PC-3 (cell line): ENCODE data around the gene CCL21. TPM values are rescaled to one million over a fixed set of nuclear protein-coding genes. Genes with fewer than 3 reads are reported as not detected.

Experiments used
- ATAC-seq: fragments of 200-7000 bp; cut with Tn5 transposase; 2 replicates; pipeline ENCODE4 v1.9.1; 2020; ENCODE audit warnings: mild to moderate bottlenecking, moderate library complexity
- BruUV-seq: library from RNA; stranded (reverse); fragments of 400-500 nt; replicated peaks from 2 replicates; lab custom pipeline; 2021; lab: Mats Ljungman, UMichigan
- CTCF ChIA-PET: fragments of 300-600 bp; sonication (Branson Sonifier 250); formaldehyde crosslinking; loops from one replicate; lab custom pipeline; 2022; ENCODE audit warnings: antibody characterized with exemption; lab: Charles Lee
- POLR2A ChIA-PET: fragments of 300-600 bp; sonication (Branson Sonifier 250); formaldehyde crosslinking; loops from one replicate; lab custom pipeline; 2022; ENCODE audit warnings: antibody characterized with exemption; ENCODE audit not compliant: unreplicated experiment; lab: Charles Lee
- DNase-seq: peaks from one replicate; pipeline ENCODE4 v3.0.0-alpha.2; 2015
- H2AFZ ChIP-seq: fragments of 300-600 bp; sonication (generic); 2 replicates; pipeline ENCODE4 v1.6.0; 2016; ENCODE audit warnings: antibody characterized with exemption, low read length
- H3F3A ChIP-seq: fragments of 300-600 bp; sonication (generic); one replicate; pipeline ENCODE4 v1.6.0; 2017; ENCODE audit warnings: antibody characterized with exemption, low read length, control low read depth, mild to moderate bottlenecking; ENCODE audit not compliant: unreplicated experiment
- H3K27ac ChIP-seq: fragments of 300-600 bp; sonication (generic); 2 replicates; pipeline ENCODE4 v1.5.1; 2016; ENCODE audit warnings: mild to moderate bottlenecking, low read length
- H3K27me3 ChIP-seq: fragments of 300-600 bp; sonication (generic); 2 replicates; pipeline ENCODE4 v1.6.1; 2016; ENCODE audit warnings: low read length, mixed read lengths
- H3K36me3 ChIP-seq: fragments of 300-600 bp; sonication (generic); 2 replicates; pipeline ENCODE4 v1.6.1; 2016; ENCODE audit warnings: low read depth, mixed run types, low read length, mixed read lengths
- H3K4me1 ChIP-seq: fragments of 300-600 bp; sonication (generic); 2 replicates; pipeline ENCODE4 v1.5.1; 2016; ENCODE audit warnings: low read length; ENCODE audit not compliant: insufficient read depth
- H3K4me2 ChIP-seq: fragments of 300-600 bp; sonication (generic); 2 replicates; pipeline ENCODE4 v1.6.0; 2016; ENCODE audit warnings: low read length
- H3K4me3 ChIP-seq: fragments of 300-600 bp; sonication (generic); 2 replicates; pipeline ENCODE4 v1.5.1; 2016; ENCODE audit warnings: mild to moderate bottlenecking, low read length, mixed read lengths
- H3K79me2 ChIP-seq: fragments of 300-600 bp; sonication (generic); 2 replicates; pipeline ENCODE4 v1.6.1; 2017; ENCODE audit warnings: low read length, mixed read lengths
- H3K9ac ChIP-seq: fragments of 300-600 bp; sonication (generic); 2 replicates; pipeline ENCODE4 v1.6.0; 2016; ENCODE audit warnings: mild to moderate bottlenecking, low read length
- H3K9me2 ChIP-seq: fragments of 300-600 bp; sonication (generic); replicated peaks from 2 replicates; pipeline ENCODE4 v1.6.1; 2016; ENCODE audit warnings: mixed run types, low read length, mixed read lengths
- H3K9me3 ChIP-seq: fragments of 300-600 bp; sonication (generic); 2 replicates; pipeline ENCODE4 v1.6.1; 2016; ENCODE audit warnings: low read length, mixed read lengths
- H4K20me1 ChIP-seq: fragments of 300-600 bp; sonication (generic); 2 replicates; pipeline ENCODE4 v1.6.1; 2016; ENCODE audit warnings: low read length, mixed read lengths
- CTCF ChIP-seq: fragments of 300-600 bp; sonication (generic); conservative IDR thresholded peaks from 2 replicates; pipeline ENCODE4 v1.5.1; 2017; ENCODE audit warnings: antibody characterized with exemption, low read depth, mild to moderate bottlenecking, low read length
- EZH2 ChIP-seq: fragments of 300-600 bp; sonication (generic); IDR thresholded peaks from one replicate; pipeline ENCODE4 v1.6.1; 2017; ENCODE audit warnings: antibody characterized with exemption, mild to moderate bottlenecking, low read length; ENCODE audit not compliant: unreplicated experiment
- EZH2phosphoT487 ChIP-seq: fragments of 300-600 bp; sonication (generic); IDR thresholded peaks from 2 replicates; pipeline ENCODE4 v1.6.1; 2018; ENCODE audit warnings: mild to moderate bottlenecking, antibody characterized with exemption, low read length, borderline replicate concordance
- intact Hi-C: fragments of 100-400 bp; cut with micrococcal nuclease; formaldehyde crosslinking; loops from 2 replicates; pipeline ENCODE4 v1.9.0; 2023
- total RNA-seq: library from RNA; depleted of rRNA; stranded (reverse); fragments of >200 nt; gene quantifications from 2 replicates; pipeline ENCODE4 v1.2.3, GENCODE V29; 2014

Gene CCL21
- total RNA-seq, 1 experiment from 2014 or later, result not detected

- BruUV-seq, result no TSS peak
- peak; percentile 90 for ATAC-seq
- TF ChIP-seq EZH2 (no peak), CTCF (peak; percentile 93), EZH2phosphoT487 (no peak)
- intact Hi-C loops, result loop anchor here (1.0 to 5.0 kb wide), 2 partner anchors 27 to 45 kb away; no protein-coding TSS in a partner anchor
- Histone ChIP-seq H3K4me1 (no peaks in the 10 kb centered on the region), H4K20me1 (no peaks in the 10 kb centered on the region), H3F3A (no peaks in the 10 kb centered on the region), H3K4me2 (peak overlapping the region; percentile 85), H2AFZ (peak overlapping the region; percentile 96), H3K36me3 (no peaks in the 10 kb centered on the region), H3K9me2 (no peaks in the 10 kb centered on the region), H3K9ac (no peak overlapping the region), H3K79me2 (no peaks in the 10 kb centered on the region), H3K27ac (no peak overlapping the region), H3K4me3 (peak overlapping the region; percentile 65), H3K27me3 (no peaks in the 10 kb centered on the region; the same call in 1 of the 2 replicates), H3K9me3 (no peaks in the 10 kb centered on the region)
- DNase-seq, result peak; percentile 67
- POLR2A ChIA-PET, result no interaction called here
- CTCF ChIA-PET, result interaction anchor here (0.9 to 1.2 kb wide), 3 partner anchors 33 to 58 kb away, joined by 3 to 5 read pairs (median 3); partner anchors contain the start of gene GALT
Measured at GRCh38 chr9:34701769-34702736, 7.9 kb downstream of the CCL21 start.

- no peak overlapping the region for H3K27ac ChIP-seq
- BruUV-seq, result no TSS peak
- intact Hi-C loops, result loop anchor here (5.0 kb wide), 1 partner anchor 46 kb away; no protein-coding TSS in a partner anchor
Measured at GRCh38 chr9:34701023-34701768, 8.7 kb downstream of the CCL21 start.

More at GRCh38 chr9:34701023-34701768, 8.7 kb downstream of the CCL21 start:
- DNase-seq (peak; percentile 48), ATAC-seq (peak; percentile 81)
- Histone ChIP-seq H3F3A (no peaks in the 10 kb centered on the region), H3K36me3 (no peaks in the 10 kb centered on the region), H3K9me3 (no peaks in the 10 kb centered on the region), H4K20me1 (no peaks in the 10 kb centered on the region), H3K27me3 (no peaks in the 10 kb centered on the region; the same call in 1 of the 2 replicates), H3K4me1 (no peaks in the 10 kb centered on the region), H3K4me3 (peak overlapping the region; percentile 65), H3K9me2 (no peaks in the 10 kb centered on the region), H3K79me2 (no peaks in the 10 kb centered on the region), H3K4me2 (peak overlapping the region; percentile 85), H3K9ac (no peak overlapping the region), H2AFZ (peak overlapping the region; percentile 96)
- peak; percentile 78 for TF ChIP-seq CTCF
- TF ChIP-seq EZH2, result no peak
- ChIA-PET POLR2A (no interaction called here), CTCF (no interaction called here)
